Type B pancreatic cell (in vitro differentiated cells): Measurements from ENCODE around the gene SHB. TPM values are rescaled to one million over a fixed set of nuclear protein-coding genes. Genes with fewer than 3 reads are reported as not detected.
"Not testable (repeated sequence)": the region's sequence is repeated elsewhere in the genome, so short reads cannot be mapped to it uniquely, and the experiment has no call there.

Source experiments
- DNase-seq: peaks from one replicate; pipeline ENCODE4 v3.0.0; 2021; ENCODE audit warnings: mixed read lengths; ENCODE audit not compliant: unreplicated experiment; ENCODE audit errors: extremely low spot score
- H3K27ac Mint-ChIP-seq: 2 replicates; pipeline ENCODE4 v1.8.0; 2021; ENCODE audit warnings: mild to moderate bottlenecking, mixed read lengths
- H3K27me3 Mint-ChIP-seq: 2 replicates; pipeline ENCODE4 v1.8.0; 2021; ENCODE audit warnings: mixed read lengths
- H3K36me3 Mint-ChIP-seq: 2 replicates; pipeline ENCODE4 v1.8.0; 2021; ENCODE audit warnings: mixed read lengths
- H3K4me1 Mint-ChIP-seq: one replicate; pipeline ENCODE4 v1.8.0; 2021; ENCODE audit warnings: mixed read lengths; ENCODE audit not compliant: unreplicated experiment
- H3K4me3 Mint-ChIP-seq: 2 replicates; pipeline ENCODE4 v1.8.0; 2021; ENCODE audit warnings: mild to moderate bottlenecking, mixed read lengths
- H3K9me3 Mint-ChIP-seq: 2 replicates; pipeline ENCODE4 v1.8.0; 2021; ENCODE audit warnings: mixed read lengths
- CTCF ChIP-seq: fragments of 200-600 bp; sonication (generic); conservative IDR thresholded peaks from 2 replicates; pipeline ENCODE4 v1.5.0; 2021; ENCODE audit warnings: antibody characterized with exemption, mild to moderate bottlenecking
- total RNA-seq: library from RNA; stranded (reverse); gene quantifications from 2 replicates; pipeline ENCODE4 v1.2.1, GENCODE V29; 2021; ENCODE audit warnings: low replicate concordance

The SHB gene
- total RNA-seq, 1 donor from 2014 or later: 14.4 TPM

DNA sequence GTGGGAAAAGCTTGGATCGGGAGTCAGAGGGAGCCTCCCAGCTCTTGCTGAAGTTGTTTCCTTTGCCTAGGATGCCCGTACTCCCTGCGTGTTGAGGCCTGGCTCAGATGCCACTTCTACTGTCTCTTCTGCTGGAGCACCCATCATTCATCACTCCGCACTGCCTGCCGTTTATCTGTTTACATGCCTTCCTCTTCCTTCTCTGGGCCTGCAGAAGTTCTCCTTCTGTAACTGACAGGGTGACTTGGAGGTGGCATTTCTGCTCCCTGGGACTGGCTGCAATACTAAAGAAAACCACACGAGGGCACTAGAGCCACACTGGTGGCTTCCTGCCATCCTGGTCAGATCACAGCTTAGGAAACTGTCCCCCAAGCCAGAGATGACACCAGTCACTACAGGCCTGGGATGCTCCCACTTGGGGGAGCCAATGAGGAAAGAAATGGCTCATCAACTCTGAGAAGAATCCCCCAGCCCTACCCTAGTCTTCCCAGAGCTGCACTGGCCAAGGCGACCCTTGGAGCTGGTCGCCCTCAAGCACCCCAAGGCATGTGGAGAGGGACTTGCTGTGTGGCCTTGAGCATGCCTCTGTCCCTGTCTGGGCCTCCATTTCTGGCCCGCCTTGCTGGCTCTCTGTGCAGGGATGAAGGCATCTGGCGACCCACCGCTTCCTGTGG, 155.4 kb downstream of the SHB start:
- H3K9me3 Mint-ChIP-seq: no peaks in the 10 kb centered on the region
- H3K4me3 Mint-ChIP-seq: no peak overlapping the region
- no peak overlapping the region for H3K27ac Mint-ChIP-seq
- H3K36me3 Mint-ChIP-seq: no peaks in the 10 kb centered on the region
- peak; percentile 85 for DNase-seq
- no peaks in the 10 kb centered on the region for H3K27me3 Mint-ChIP-seq
- peak; percentile 98 for TF ChIP-seq CTCF
- H3K4me1 Mint-ChIP-seq: peaks cover 9% of the 10 kb centered on the region

GRCh38 chr9:37911271-37911681, 157.8 kb downstream of the SHB start:
- H3K9me3 Mint-ChIP-seq: no peaks in the 10 kb centered on the region
- TF ChIP-seq CTCF: no peak
- H3K4me1 Mint-ChIP-seq: peaks cover 5% of the 10 kb centered on the region
- no peaks in the 10 kb centered on the region for H3K27me3 Mint-ChIP-seq
- no peak overlapping the region for H3K27ac Mint-ChIP-seq
- no peaks in the 10 kb centered on the region for H3K36me3 Mint-ChIP-seq
- H3K4me3 Mint-ChIP-seq: no peak overlapping the region
- no peak for DNase-seq

DNA sequence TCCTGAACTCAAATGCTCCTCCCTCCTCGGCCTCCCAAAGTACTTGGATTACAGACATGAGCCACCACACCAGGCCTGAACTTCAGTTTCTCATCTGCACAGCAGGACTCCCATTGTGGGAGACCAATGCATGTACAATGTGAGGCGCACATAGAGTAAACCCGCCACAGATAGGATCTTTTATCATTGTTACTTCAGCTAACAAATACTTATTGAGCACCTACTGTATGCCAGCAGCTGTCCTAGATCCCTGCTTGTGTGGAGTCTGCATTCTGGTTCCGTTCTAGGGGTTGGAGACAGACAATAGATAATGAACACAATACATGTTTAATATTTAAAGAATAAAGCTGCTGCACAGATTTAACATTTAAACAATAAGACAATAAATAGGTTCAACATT, 158.8 kb downstream of the SHB start:
- H3K27me3 Mint-ChIP-seq: no peaks in the 10 kb centered on the region
- no peak for DNase-seq
- TF ChIP-seq CTCF: no peak
- H3K4me3 Mint-ChIP-seq: no peak overlapping the region
- H3K9me3 Mint-ChIP-seq: no peaks in the 10 kb centered on the region
- H3K36me3 Mint-ChIP-seq: no peaks in the 10 kb centered on the region
- H3K4me1 Mint-ChIP-seq: peaks cover 5% of the 10 kb centered on the region
- H3K27ac Mint-ChIP-seq: no peak overlapping the region

DNA sequence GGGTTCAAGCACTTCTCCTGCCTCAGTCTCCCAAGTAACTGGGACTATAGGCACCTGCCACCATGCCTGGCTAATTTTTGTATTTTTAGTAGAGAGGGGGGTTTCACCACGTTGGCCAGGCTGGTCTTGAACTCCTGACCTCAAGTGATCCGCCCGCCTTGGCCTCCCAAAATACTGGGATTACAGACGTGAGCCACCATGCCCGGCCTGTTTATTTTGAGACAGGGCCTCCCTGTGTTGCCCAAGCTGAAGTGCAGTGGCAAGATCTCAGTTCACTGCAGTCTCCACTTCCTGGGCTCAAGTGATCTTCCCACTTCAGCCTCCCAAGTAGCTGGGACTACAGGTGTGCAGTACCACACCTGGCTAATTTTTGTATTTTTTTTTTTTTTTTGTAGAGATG, 159.2 kb downstream of the SHB start:
- not testable (repeated sequence) for H3K4me3 Mint-ChIP-seq, H3K9me3 Mint-ChIP-seq, H3K36me3 Mint-ChIP-seq, H3K27ac Mint-ChIP-seq, DNase-seq, H3K4me1 Mint-ChIP-seq, H3K27me3 Mint-ChIP-seq

DNA sequence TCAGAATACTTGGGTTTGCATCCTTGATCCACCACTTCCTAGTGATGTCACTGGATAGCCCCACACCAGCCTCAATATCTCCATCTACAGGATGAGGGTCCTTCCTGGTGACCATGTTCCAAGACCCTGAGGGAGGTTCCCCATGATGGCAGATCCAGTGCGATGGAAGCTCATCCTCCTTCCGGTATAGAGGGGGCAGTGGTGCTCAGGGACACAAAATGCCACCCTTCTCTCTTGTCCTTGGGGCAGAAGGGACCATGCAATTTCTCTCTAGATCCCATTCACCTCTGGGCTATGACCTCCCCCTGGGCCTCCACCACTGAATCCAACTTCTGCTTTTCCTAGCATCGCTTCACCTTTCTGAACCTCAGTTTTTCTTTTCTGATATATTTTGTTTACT, 159.7 kb downstream of the SHB start:
- Mint-ChIP-seq H3K4me3 (no peak overlapping the region), H3K4me1 (peaks cover 15% of the 10 kb centered on the region), H3K27me3 (no peaks in the 10 kb centered on the region), H3K9me3 (no peaks in the 10 kb centered on the region), H3K36me3 (no peaks in the 10 kb centered on the region), H3K27ac (no peak overlapping the region)
- no peak for TF ChIP-seq CTCF
- no peak for DNase-seq

- no peak overlapping the region for H3K27ac Mint-ChIP-seq
- no peak for TF ChIP-seq CTCF
- H3K4me1 Mint-ChIP-seq: peaks cover 16% of the 10 kb centered on the region
- H3K4me3 Mint-ChIP-seq: no peak overlapping the region
- no peaks in the 10 kb centered on the region for H3K27me3 Mint-ChIP-seq
- DNase-seq: no peak
- H3K36me3 Mint-ChIP-seq: no peaks in the 10 kb centered on the region
- no peaks in the 10 kb centered on the region for H3K9me3 Mint-ChIP-seq
Observed at GRCh38 chr9:37908698-37909186, 160.3 kb downstream of the SHB start.
